ENCODE measurements around the gene SLC41A1. TPM values are rescaled to one million over a fixed set of nuclear protein-coding genes. Genes with fewer than 3 reads are reported as not detected.
"Not testable (repeated sequence)": the region's sequence is repeated elsewhere in the genome, so short reads cannot be mapped to it uniquely, and the experiment has no call there.

The SLC41A1 gene
- total RNA-seq = 10 to 100 TPM; 36.2 to 40.3 TPM
- 10 to 100 TPM in 1 of 2 donors, 1 to 10 TPM in 1; 7.3 to 24.7 TPM for polyA plus RNA-seq
- long read RNA-seq, donor 1, full-length matches to known transcripts = 3 of 18 reads
- long read RNA-seq, donor 1, partial matches to known transcripts = 4 of 18 reads
- long read RNA-seq, donor 1, other reads (novel, unspliced or antisense) = 11 of 18 reads
- long read RNA-seq, donor 2, full-length matches to known transcripts = 4 of 14 reads
- long read RNA-seq, donor 2, partial matches to known transcripts = 9 of 14 reads
- long read RNA-seq, donor 2, other reads (novel, unspliced or antisense) = 1 of 14 reads

DNA sequence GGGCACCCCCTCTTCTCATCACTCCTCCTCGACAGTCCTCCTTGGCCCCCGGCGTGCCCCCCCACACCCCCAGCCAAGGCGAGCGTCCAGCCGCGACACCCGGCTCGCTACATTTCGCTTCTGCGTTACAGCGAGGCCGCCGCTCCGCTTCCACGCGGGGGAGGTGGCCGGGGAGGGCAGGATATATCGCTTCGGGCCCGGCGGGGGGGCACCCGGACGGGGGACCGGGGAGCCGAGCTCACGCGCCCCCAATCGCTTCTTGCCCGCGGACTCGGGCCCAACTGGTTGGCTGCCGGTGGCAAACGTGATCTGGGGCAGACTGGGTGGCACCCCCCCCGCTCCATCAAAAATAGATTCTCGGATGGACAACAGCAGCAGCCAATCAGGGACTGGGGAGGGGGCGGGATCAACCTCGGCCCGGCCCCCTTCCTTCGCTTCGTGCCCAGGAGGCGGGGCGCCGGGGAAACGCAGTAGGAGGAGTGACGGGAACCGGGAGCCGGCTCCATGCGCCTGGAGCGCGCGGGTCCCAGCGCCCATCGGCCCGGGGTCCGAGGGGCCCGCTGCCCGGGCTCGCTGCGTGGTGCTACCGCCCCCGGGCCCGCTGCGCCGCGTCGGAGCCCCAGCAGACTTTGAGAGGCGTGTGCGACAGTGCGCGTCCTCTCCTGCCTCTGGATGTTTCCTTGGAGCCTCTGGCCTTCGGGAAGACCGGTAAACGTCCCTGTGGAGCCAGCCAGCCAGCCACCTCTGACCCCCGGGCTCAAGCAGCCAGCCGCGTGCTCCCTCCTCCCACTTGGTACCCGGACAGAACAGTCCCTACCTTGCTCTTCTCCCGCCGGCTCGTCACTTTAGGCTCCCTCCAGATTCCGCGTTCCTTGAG lies at the start of gene SLC41A1:
Gene SLC41A1 (minus strand): TSS at position 321 of the 877 bp plus-strand sequence. CDS start 2,757 bp downstream, outside the sequence.
- Histone ChIP-seq H3K27me3 (ENCODE audit: control insufficient read depth in 1 of 2, insufficient read depth in 2 of 2, low read length in 1 of 2) (no peaks in the 10 kb centered on the region), H3K9me3 (ENCODE audit: control insufficient read depth, low read length) (no peaks in the 10 kb centered on the region), H3K4me3 (ENCODE audit: low read length in 2 of 2) (peak within 1 kb of the TSS; percentile 81 to 84), H3K27ac (ENCODE audit: low read depth in 1 of 2, low read length in 2 of 2) (peak within 1 kb of the TSS; percentile 68 to 77), H3K36me3 (ENCODE audit: control insufficient read depth in 1 of 2, insufficient read depth in 2 of 2, low read length in 1 of 2) (no peaks in the 10 kb centered on the region), H3K4me1 (ENCODE audit: control insufficient read depth in 1 of 2, insufficient read depth in 2 of 2, low read length in 2 of 2) (peaks cover 0 to 5% of the 10 kb centered on the region in 2 donors)
- intact Hi-C loops (cut with DNase I) = loop anchor here (1.0 to 5.0 kb wide), 5 partner anchors 37 to 169 kb away; partner anchors contain the start of gene PM20D1 (in 1 of the 2)
- ATAC-seq (ENCODE audit: low FRiP score) (peak; percentile 96), DNase-seq (peak; percentile 95)
- WGBS, 2 donors = 0 to 1% methylated on average over 58 to 83 of the region's 83 CpGs

DNA sequence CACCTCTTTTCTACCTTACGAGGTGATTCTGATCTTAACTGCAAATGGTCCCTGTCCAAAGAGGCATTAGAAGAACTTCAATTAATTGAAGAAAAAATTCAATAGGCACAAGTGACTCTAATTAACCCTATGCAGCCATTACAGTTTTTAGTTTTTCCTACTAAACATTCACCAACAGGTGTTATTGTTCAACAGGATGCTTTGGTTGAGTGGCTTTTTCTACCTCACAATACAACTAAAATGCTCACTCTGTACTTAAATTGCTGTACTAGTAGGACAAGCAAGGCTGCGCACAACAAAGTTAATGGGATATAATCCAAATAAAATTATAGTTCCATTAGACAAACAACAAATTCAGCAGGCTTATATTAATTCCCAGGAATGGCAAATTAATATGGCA lies 48.5 kb upstream of the SLC41A1 start:
- ATAC-seq (ENCODE audit: low FRiP score) = no peak
- intact Hi-C loops (cut with DNase I) = no loop called here
- WGBS, 2 donors = 97 to 99% methylated on average over 2 of the region's 2 CpGs

GRCh38 chr1:205858141-205858961 lies 45.4 kb upstream of the SLC41A1 start:
- Histone ChIP-seq H3K9me3 (ENCODE audit: control insufficient read depth, low read length) (no peaks in the 10 kb centered on the region), H3K4me3 (ENCODE audit: low read length in 2 of 2) (no peak overlapping the region), H3K27me3 (ENCODE audit: control insufficient read depth in 1 of 2, insufficient read depth in 2 of 2, low read length in 1 of 2) (no peaks in the 10 kb centered on the region), H3K4me1 (ENCODE audit: control insufficient read depth in 1 of 2, insufficient read depth in 2 of 2, low read length in 2 of 2) (no peaks in the 10 kb centered on the region), H3K36me3 (ENCODE audit: control insufficient read depth in 1 of 2, insufficient read depth in 2 of 2, low read length in 1 of 2) (peaks cover 0 to 6% of the 10 kb centered on the region in 2 donors), H3K27ac (ENCODE audit: low read depth in 1 of 2, low read length in 2 of 2) (no peak overlapping the region)
- intact Hi-C loops (cut with DNase I) = no loop called here
- DNase-seq (no peak), ATAC-seq (ENCODE audit: low FRiP score) (no peak)
- 63 to 66% methylated on average over 6 of the region's 6 CpGs for WGBS, 2 donors

More for the DNA sequence above, 48.5 kb upstream of the SLC41A1 start:
- no peaks in the 10 kb centered on the region for H3K9me3 ChIP-seq (ENCODE audit: control insufficient read depth, low read length)
- H3K4me3 ChIP-seq (ENCODE audit: low read length in 2 of 2) = no peak overlapping the region
- no peak for DNase-seq
- H3K36me3 ChIP-seq (ENCODE audit: control insufficient read depth in 1 of 2, insufficient read depth in 2 of 2, low read length in 1 of 2) = peaks cover 0 to 6% of the 10 kb centered on the region in 2 donors
- H3K27ac ChIP-seq (ENCODE audit: low read depth in 1 of 2, low read length in 2 of 2) = no peak overlapping the region
- H3K4me1 ChIP-seq (ENCODE audit: control insufficient read depth in 1 of 2, insufficient read depth in 2 of 2, low read length in 2 of 2) = no peaks in the 10 kb centered on the region
- no peaks in the 10 kb centered on the region for H3K27me3 ChIP-seq (ENCODE audit: control insufficient read depth in 1 of 2, insufficient read depth in 2 of 2, low read length in 1 of 2)

GRCh38 chr1:205857501-205857900 lies 44.5 kb upstream of the SLC41A1 start:
- H3K9me3 ChIP-seq (ENCODE audit: control insufficient read depth, low read length); H3K4me3 ChIP-seq (ENCODE audit: low read length in 2 of 2); H3K27ac ChIP-seq (ENCODE audit: low read depth in 1 of 2, low read length in 2 of 2); intact Hi-C loops (cut with DNase I); H3K36me3 ChIP-seq (ENCODE audit: control insufficient read depth in 1 of 2, insufficient read depth in 2 of 2, low read length in 1 of 2); DNase-seq; H3K4me1 ChIP-seq (ENCODE audit: control insufficient read depth in 1 of 2, insufficient read depth in 2 of 2, low read length in 2 of 2); ATAC-seq (ENCODE audit: low FRiP score); H3K27me3 ChIP-seq (ENCODE audit: control insufficient read depth in 1 of 2, insufficient read depth in 2 of 2, low read length in 1 of 2): not testable (repeated sequence)
- WGBS, 2 donors = 88 to 97% methylated on average over 2 of the region's 2 CpGs

DNA sequence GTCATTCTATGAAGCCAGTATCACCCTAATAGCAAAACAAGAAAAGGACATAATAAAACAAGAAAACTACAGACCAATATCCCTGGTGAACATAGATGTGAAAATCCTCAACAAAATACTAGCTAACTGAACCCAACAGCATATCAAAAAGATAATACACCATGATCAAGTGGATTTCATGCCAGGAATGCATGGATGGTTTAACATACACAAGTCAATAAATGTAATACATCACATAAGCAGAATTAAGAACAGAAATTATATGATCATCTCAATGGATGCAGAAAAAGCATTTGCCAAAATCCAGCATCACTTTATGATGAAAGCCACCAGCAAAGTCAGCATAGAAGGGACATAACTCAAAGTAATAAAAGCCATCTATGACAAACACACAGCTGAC lies 43.4 kb upstream of the SLC41A1 start:
- Histone ChIP-seq H3K27ac (ENCODE audit: low read depth in 1 of 2, low read length in 2 of 2) (no peak overlapping the region), H3K9me3 (ENCODE audit: control insufficient read depth, low read length) (no peaks in the 10 kb centered on the region), H3K4me3 (ENCODE audit: low read length in 2 of 2) (no peak overlapping the region), H3K27me3 (ENCODE audit: control insufficient read depth in 1 of 2, insufficient read depth in 2 of 2, low read length in 1 of 2) (no peaks in the 10 kb centered on the region), H3K4me1 (ENCODE audit: control insufficient read depth in 1 of 2, insufficient read depth in 2 of 2, low read length in 2 of 2) (no peaks in the 10 kb centered on the region), H3K36me3 (ENCODE audit: control insufficient read depth in 1 of 2, insufficient read depth in 2 of 2, low read length in 1 of 2) (no peaks in the 10 kb centered on the region)
- intact Hi-C loops (cut with DNase I) = no loop called here
- no peak for ATAC-seq (ENCODE audit: low FRiP score)
- DNase-seq = no peak

DNA sequence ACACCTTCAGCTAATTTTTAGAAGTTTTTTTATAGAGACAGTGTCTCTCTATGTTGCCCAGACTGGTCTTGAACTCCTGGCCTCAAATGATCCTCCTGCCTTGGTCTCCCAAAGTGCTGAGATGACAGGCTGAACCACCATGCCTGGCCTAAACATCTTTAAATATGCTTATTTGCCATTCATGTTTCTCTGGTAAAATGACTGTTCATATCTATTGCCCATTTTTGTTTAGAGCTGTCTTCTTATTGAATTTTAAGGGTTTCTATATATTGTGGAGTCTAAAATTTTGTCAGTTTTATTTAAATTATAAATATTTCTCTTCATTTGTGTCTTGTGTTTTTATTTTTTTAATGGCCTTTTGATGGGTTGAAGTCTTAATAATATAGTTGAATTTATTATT lies 40.0 kb upstream of the SLC41A1 start:
- Histone ChIP-seq H3K36me3 (ENCODE audit: control insufficient read depth in 1 of 2, insufficient read depth in 2 of 2, low read length in 1 of 2) (no peaks in the 10 kb centered on the region), H3K27me3 (ENCODE audit: control insufficient read depth in 1 of 2, insufficient read depth in 2 of 2, low read length in 1 of 2) (no peaks in the 10 kb centered on the region), H3K27ac (ENCODE audit: low read depth in 1 of 2, low read length in 2 of 2) (no peak overlapping the region), H3K9me3 (ENCODE audit: control insufficient read depth, low read length) (no peaks in the 10 kb centered on the region), H3K4me3 (ENCODE audit: low read length in 2 of 2) (no peak overlapping the region), H3K4me1 (ENCODE audit: control insufficient read depth in 1 of 2, insufficient read depth in 2 of 2, low read length in 2 of 2) (no peaks in the 10 kb centered on the region)
- no peak for ATAC-seq (ENCODE audit: low FRiP score)
- intact Hi-C loops (cut with DNase I) = no loop called here
- DNase-seq = no peak

- ATAC-seq (ENCODE audit: low FRiP score) (no peak), DNase-seq (no peak)
- no peak overlapping the region for H3K4me3 ChIP-seq (ENCODE audit: low read length in 2 of 2)
- 82 to 88% methylated on average over 4 of the region's 4 CpGs for WGBS, 2 donors
- H3K4me1 ChIP-seq (ENCODE audit: control insufficient read depth in 1 of 2, insufficient read depth in 2 of 2, low read length in 2 of 2) = no peaks in the 10 kb centered on the region
- no peaks in the 10 kb centered on the region for H3K9me3 ChIP-seq (ENCODE audit: control insufficient read depth, low read length)
- intact Hi-C loops (cut with DNase I) = no loop called here
- H3K27ac ChIP-seq (ENCODE audit: low read depth in 1 of 2, low read length in 2 of 2) = no peak overlapping the region
- H3K36me3 ChIP-seq (ENCODE audit: control insufficient read depth in 1 of 2, insufficient read depth in 2 of 2, low read length in 1 of 2) = no peaks in the 10 kb centered on the region
- H3K27me3 ChIP-seq (ENCODE audit: control insufficient read depth in 1 of 2, insufficient read depth in 2 of 2, low read length in 1 of 2) = no peaks in the 10 kb centered on the region
Measured at GRCh38 chr1:205851993-205852392, 39.0 kb upstream of the SLC41A1 start.

DNA sequence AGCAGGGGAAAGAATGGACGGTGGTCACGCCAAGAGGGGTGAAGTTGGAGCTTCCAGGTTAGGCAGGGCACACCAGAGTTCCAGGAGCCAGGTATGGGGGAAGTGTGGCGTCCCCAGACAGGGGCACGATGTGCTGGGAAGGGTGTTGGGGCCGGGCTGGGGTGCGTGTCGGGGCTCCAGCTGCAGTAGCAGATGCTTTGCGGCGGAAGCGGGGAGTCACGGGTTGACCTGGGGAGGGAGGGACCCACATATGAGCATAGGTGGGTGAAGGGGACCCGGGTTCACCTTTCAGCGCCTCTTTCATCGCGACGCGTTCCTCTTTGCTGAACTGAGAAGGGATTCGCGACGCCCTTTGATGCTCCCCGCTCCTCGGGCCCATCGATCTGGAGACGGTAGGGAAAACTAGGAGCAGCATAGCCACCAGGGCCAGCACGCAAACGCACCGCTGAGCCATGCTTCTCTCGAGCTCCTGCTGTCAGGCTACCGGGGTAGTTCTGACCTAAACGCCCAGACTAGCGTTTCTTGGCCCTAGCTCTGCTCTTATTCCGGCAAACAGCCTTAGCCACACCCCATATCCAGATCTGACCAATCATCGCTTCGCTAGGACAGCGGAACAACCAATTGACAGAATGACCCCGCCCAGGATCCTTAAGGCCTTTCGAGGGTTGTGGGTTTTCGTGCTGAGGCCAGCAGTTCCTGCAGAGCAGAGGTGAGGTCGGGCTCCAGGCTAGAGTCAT lies 36.8 kb upstream of the SLC41A1 start, which contains the start of gene PM20D1:
Gene PM20D1 (minus strand): TSS at position 514 of the 737 bp plus-strand sequence. CDS start 60 bp downstream, at position 454.
- Histone ChIP-seq H3K36me3 (ENCODE audit: control insufficient read depth in 1 of 2, insufficient read depth in 2 of 2, low read length in 1 of 2) (no peaks in the 10 kb centered on the region), H3K4me1 (ENCODE audit: control insufficient read depth in 1 of 2, insufficient read depth in 2 of 2, low read length in 2 of 2) (no peaks in the 10 kb centered on the region), H3K9me3 (ENCODE audit: control insufficient read depth, low read length) (no peaks in the 10 kb centered on the region), H3K4me3 (ENCODE audit: low read length in 2 of 2) (no peak within 1 kb of the TSS), H3K27ac (ENCODE audit: low read depth in 1 of 2, low read length in 2 of 2) (no peak within 1 kb of the TSS), H3K27me3 (ENCODE audit: control insufficient read depth in 1 of 2, insufficient read depth in 2 of 2, low read length in 1 of 2) (no peaks in the 10 kb centered on the region)
- 61 to 80% methylated on average over 39 of the region's 39 CpGs for WGBS, 2 donors
- intact Hi-C loops (cut with DNase I) = loop anchor here in 1 of 2 donors (1.0 kb wide), 1 partner anchor 36 kb away; the partner anchor contains the start of gene SLC41A1
- DNase-seq (peak; percentile 78 to 93), ATAC-seq (ENCODE audit: low FRiP score) (peak; percentile 88)
